ENCODE measurements around the gene DPH2.

DPH2 gene

GRCh38 chr1:43969746-43970466, at the start of gene DPH2:
DPH2 (plus strand) TSS chr1:43970010; CDS start chr1:43970176, 166 bp downstream.
- peak; percentile 90 to 96 for DNase-seq (ENCODE audit: low read depth in 2 of 2)

GRCh38 chr1:43921022-43921421, 48.8 kb upstream of the DPH2 start:
- DNase-seq (ENCODE audit: low read depth in 2 of 2), result no peak

GRCh38 chr1:43924516-43924915, 45.3 kb upstream of the DPH2 start:
- no peak for DNase-seq (ENCODE audit: low read depth in 2 of 2)

- DNase-seq (ENCODE audit: low read depth in 2 of 2), result no peak
Observed at GRCh38 chr1:43925846-43926245, 44.0 kb upstream of the DPH2 start.

GRCh38 chr1:43930168-43930948, 39.5 kb upstream of the DPH2 start:
- DNase-seq (ENCODE audit: low read depth in 2 of 2), result no peak

GRCh38 chr1:43930949-43931275, 38.9 kb upstream of the DPH2 start:
- DNase-seq (ENCODE audit: low read depth in 2 of 2), result no peak

GRCh38 chr1:43931711-43932660, 37.8 kb upstream of the DPH2 start:
- no peak for DNase-seq (ENCODE audit: low read depth in 2 of 2)

GRCh38 chr1:43932786-43933385, 36.9 kb upstream of the DPH2 start:
- DNase-seq (ENCODE audit: low read depth in 2 of 2), result no peak

- DNase-seq (ENCODE audit: low read depth in 2 of 2), result no peak
Observed at GRCh38 chr1:43933386-43934100, 36.3 kb upstream of the DPH2 start, which contains the start of gene ARTN. ARTN (plus strand) TSS chr1:43933801; CDS start chr1:43935657, 1,856 bp downstream.

- DNase-seq (ENCODE audit: low read depth in 2 of 2), result no peak
Observed at GRCh38 chr1:43934101-43934985, 35.5 kb upstream of the DPH2 start.

- DNase-seq (ENCODE audit: low read depth in 2 of 2), result no peak
Observed at GRCh38 chr1:43934986-43935324, 34.9 kb upstream of the DPH2 start.

GRCh38 chr1:43935711-43936427, 33.9 kb upstream of the DPH2 start:
- DNase-seq (ENCODE audit: low read depth in 2 of 2), result no peak

- no peak for DNase-seq (ENCODE audit: low read depth in 2 of 2)
Observed at GRCh38 chr1:43936431-43937151, 33.2 kb upstream of the DPH2 start.

- no peak for DNase-seq (ENCODE audit: low read depth in 2 of 2)
Observed at GRCh38 chr1:43937179-43937865, 32.5 kb upstream of the DPH2 start.

- DNase-seq (ENCODE audit: low read depth in 2 of 2), result no peak
Observed at GRCh38 chr1:43938383-43938782, 31.4 kb upstream of the DPH2 start.

GRCh38 chr1:43938892-43939587, 30.8 kb upstream of the DPH2 start:
- no peak for DNase-seq (ENCODE audit: low read depth in 2 of 2)

GRCh38 chr1:43942411-43942810, 27.4 kb upstream of the DPH2 start:
- DNase-seq (ENCODE audit: low read depth in 2 of 2), result no peak

GRCh38 chr1:43944860-43945259, 24.9 kb upstream of the DPH2 start:
- DNase-seq (ENCODE audit: low read depth in 2 of 2), result no peak

Measured in stimulated activated CD8-positive, alpha-beta memory T cell treated with anti-CD3 and anti-CD28 coated beads, Interleukin-15, amount 100 ng/mL, for 4 hours (primary cell).